ENCODE results near the gene NXPH2. TPM values are rescaled to one million over a fixed set of nuclear protein-coding genes. Genes with fewer than 3 reads are reported as not detected.

Gene NXPH2
- total RNA-seq, 1 experiment from 2014 or later: 1.8 TPM

GRCh38 chr2:138711812-138712211 lies 68.4 kb downstream of the NXPH2 start:
- H2BK15ac ChIP-seq (ENCODE audit: low read depth, low read length): no peak overlapping the region
- H3K27ac ChIP-seq (ENCODE audit: insufficient read length, low read depth, low read length): no peak overlapping the region
- no peaks in the 10 kb centered on the region for H3K79me1 ChIP-seq (ENCODE audit: insufficient read depth, low read depth, low read length, poor library complexity, severe bottlenecking)
- H3K56ac ChIP-seq (ENCODE audit: insufficient read length, low read depth, low read length): no peak overlapping the region
- H3T11ph ChIP-seq (ENCODE audit: low read length): no peak overlapping the region
- H2BK5ac ChIP-seq (ENCODE audit: insufficient read length, low read length): no peak overlapping the region
- no peaks in the 10 kb centered on the region for H3K9me3 Mint-ChIP-seq
- H2AFZ ChIP-seq (ENCODE audit: low read length): no peak overlapping the region
- H3K23ac ChIP-seq (ENCODE audit: insufficient read length, low read depth, low read length): no peak overlapping the region
- DNase-seq: no peak
- H3K79me2 ChIP-seq (ENCODE audit: insufficient read depth, low read length): no peaks in the 10 kb centered on the region
- no peaks in the 10 kb centered on the region for H3K23me2 ChIP-seq (ENCODE audit: insufficient read length, low read depth, low read length, poor library complexity, severe bottlenecking)
- H3K4me3 Mint-ChIP-seq: no peak overlapping the region
- H4K91ac ChIP-seq (ENCODE audit: insufficient read length, low read depth, low read length): no peak overlapping the region
- H3K27ac Mint-ChIP-seq: no peak overlapping the region
- no peak overlapping the region for H3K4me2 ChIP-seq (ENCODE audit: insufficient read depth, insufficient read length, low read length)
- no peaks in the 10 kb centered on the region for H3K9me3 ChIP-seq (ENCODE audit: control insufficient read depth, low read depth, low read length)
- no peak overlapping the region for H3K18ac ChIP-seq (ENCODE audit: insufficient read length, low read depth, low read length)
- H3K4ac ChIP-seq (ENCODE audit: low read depth, low read length): no peak overlapping the region
- H3K27me3 ChIP-seq (ENCODE audit: insufficient read depth, low read length): no peaks in the 10 kb centered on the region
- no peak overlapping the region for H2BK20ac ChIP-seq (ENCODE audit: low read depth, low read length, poor library complexity, severe bottlenecking)
- H2BK120ac ChIP-seq (ENCODE audit: low read depth, low read length, poor library complexity, severe bottlenecking): no peak overlapping the region
- no peak overlapping the region for H2AK5ac ChIP-seq (ENCODE audit: insufficient read length, low read length)
- H4K20me1 ChIP-seq (ENCODE audit: control insufficient read depth, insufficient read depth, insufficient read length): no peaks in the 10 kb centered on the region
- H3K9ac ChIP-seq (ENCODE audit: extremely low read depth, insufficient read length, low read length): no peak overlapping the region
- no peaks in the 10 kb centered on the region for H3K4me1 ChIP-seq (ENCODE audit: insufficient read depth, low read length)
- H3K27me3 Mint-ChIP-seq (ENCODE audit: low read depth): no peaks in the 10 kb centered on the region
- H3K14ac ChIP-seq (ENCODE audit: insufficient read depth, low read length): no peak overlapping the region
- no peak overlapping the region for H4K8ac ChIP-seq (replicated peaks; ENCODE audit: insufficient read length, low read depth, low read length)
- H4K5ac ChIP-seq (ENCODE audit: insufficient read length, low read depth, low read length): no peak overlapping the region
- no peak for TF ChIP-seq CTCF (conservative IDR thresholded peaks at IDR 0.05)
- H3K36me3 Mint-ChIP-seq (ENCODE audit: insufficient read depth in 1 of 3, low read depth in 3 of 3): no peaks in the 10 kb centered on the region; a peak in 1 of 7 replicates
- peaks cover 2 to 9% of the 10 kb centered on the region in 2 experiments; a peak in 2 of 4 replicates for H3K4me1 Mint-ChIP-seq
- H2BK12ac ChIP-seq (ENCODE audit: insufficient read length, low read depth, low read length): no peak overlapping the region
- no CpG with 5 or more reads among the region's 3 CpGs for WGBS (ENCODE audit: extremely low coverage, insufficient read length, low lambda C conversion rate)
